GM18505 (cell line): ENCODE measurements around the gene ARID3C.

Source experiments
- ATAC-seq: cut with Tn5 transposase; IDR thresholded peaks from one replicate; pipeline ENCODE4 v1.9.1; 2021; ENCODE audit not compliant: unreplicated experiment
- POLR2A ChIP-seq: IDR thresholded peaks from 4 replicates; pipeline ENCODE4 v1.6.1; 2011; ENCODE audit warnings: borderline replicate concordance; ENCODE audit not compliant: insufficient read depth, insufficient read length; ENCODE audit errors: extremely low read depth

Gene ARID3C, protein sequence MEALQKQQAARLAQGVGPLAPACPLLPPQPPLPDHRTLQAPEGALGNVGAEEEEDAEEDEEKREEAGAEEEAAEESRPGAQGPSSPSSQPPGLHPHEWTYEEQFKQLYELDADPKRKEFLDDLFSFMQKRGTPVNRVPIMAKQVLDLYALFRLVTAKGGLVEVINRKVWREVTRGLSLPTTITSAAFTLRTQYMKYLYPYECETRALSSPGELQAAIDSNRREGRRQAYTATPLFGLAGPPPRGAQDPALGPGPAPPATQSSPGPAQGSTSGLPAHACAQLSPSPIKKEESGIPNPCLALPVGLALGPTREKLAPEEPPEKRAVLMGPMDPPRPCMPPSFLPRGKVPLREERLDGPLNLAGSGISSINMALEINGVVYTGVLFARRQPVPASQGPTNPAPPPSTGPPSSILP

GRCh38 chr9:34628656-34629490 lies at the start of gene ARID3C:
Gene ARID3C (minus strand): TSS chr9:34629066. CDS start chr9:34628014, 1,052 bp downstream.
- ATAC-seq, result no peak
- TF ChIP-seq POLR2A, result no peak

DNA sequence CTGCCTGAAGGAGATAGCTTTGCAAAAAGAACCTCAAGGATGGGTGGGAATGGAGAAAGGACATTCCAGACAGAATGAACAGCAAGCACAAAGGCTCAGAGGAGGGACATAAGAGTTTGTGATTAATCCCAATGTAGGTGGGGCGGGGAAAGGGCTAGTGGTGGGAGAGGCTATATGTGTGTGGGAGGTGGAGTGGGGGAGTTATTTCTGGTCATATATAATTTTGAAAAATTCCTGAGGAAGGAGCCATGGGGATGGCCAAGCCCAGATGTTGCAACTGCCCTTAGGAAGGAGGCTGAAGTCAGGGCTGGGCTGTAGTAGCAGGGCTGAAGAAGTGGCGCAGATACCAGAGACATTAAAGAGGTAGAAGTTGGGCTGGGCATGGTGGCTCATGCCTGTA lies 47.0 kb upstream of the ARID3C start:
- no peak for ATAC-seq
- TF ChIP-seq POLR2A, result no peak

DNA sequence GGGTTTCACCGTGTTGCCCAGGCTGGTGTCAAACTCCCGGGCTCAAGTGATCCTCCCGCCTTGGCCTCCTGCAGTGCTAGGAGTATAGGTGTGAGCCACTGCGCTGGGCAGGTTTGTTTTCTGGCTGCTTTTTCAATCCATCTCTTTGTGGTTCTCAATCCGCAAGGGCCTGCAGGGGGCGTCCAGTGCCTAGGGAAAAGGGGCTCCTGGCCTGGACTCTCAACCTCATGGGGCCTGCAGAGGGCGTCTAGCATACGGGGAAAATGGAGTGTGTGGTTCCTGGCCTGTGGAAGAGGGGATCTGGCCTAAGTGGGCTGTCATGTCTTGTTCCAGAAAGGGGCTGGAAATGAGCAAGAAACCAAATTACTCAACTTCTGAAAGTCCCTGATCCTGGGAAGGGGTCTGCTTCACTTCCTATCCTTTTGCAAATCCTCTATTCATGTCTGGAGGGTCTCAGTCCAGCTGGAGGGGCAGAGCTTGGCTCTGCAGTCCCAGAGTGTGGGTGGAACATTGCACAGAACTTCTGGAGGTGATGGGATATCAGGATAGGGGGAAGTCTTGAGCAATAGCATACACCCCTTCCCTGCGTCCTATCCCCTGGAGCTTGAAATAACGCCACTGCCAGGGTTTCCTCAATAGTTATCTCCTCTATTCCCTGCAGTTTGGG lies 46.3 kb upstream of the ARID3C start:
- no peak for TF ChIP-seq POLR2A
- ATAC-seq, result no peak

DNA sequence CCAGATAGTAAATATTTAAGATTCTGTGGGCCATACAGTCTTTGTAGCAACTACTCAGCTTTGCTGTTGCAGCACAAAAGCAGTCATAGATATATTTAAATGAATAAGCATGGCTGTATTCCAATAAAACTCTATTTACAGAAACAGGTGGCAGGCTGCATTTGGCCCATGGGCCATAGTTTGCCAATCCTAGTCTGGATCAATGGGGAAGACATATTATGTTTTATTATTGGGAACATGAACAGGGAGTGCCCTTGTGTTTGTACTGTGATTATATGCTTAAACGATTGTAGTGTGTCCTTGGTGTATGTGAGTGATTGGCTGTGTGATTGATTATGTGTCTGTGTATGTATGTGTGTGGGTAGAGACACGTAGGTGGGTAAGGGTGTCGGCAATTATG lies 45.6 kb upstream of the ARID3C start:
- TF ChIP-seq POLR2A, result no peak
- no peak for ATAC-seq

DNA sequence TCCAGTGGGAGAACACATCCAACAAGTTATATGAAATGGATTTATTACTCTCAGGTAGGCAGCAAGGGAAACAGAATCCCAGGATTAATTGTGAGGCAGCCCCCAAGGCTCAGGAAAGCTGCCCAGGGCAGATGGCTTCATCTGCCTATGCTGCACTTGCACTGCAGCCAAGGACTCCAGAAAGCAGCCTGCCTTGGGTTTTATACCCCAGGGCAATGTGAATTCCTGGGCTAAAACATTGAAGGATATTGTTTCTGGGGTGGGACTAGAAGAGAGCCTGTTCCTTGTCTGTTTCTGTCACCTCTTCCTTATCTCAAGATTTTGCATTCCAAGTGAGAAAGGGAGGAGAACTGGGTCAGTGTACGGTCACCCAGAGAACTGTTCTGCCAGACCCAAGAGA lies 42.4 kb upstream of the ARID3C start:
- TF ChIP-seq POLR2A, result no peak
- ATAC-seq, result no peak

- ATAC-seq, result no peak
- no peak for TF ChIP-seq POLR2A
Observed at GRCh38 chr9:34669809-34670562, 41.1 kb upstream of the ARID3C start.

- TF ChIP-seq POLR2A, result peak; percentile 45
- peak; percentile 60 for ATAC-seq
Observed at GRCh38 chr9:34665381-34666250, 36.8 kb upstream of the ARID3C start.

- no peak for ATAC-seq
- TF ChIP-seq POLR2A, result peak; percentile 10
Observed at GRCh38 chr9:34665067-34665380, 36.2 kb upstream of the ARID3C start.

- ATAC-seq, result peak; percentile 52
- TF ChIP-seq POLR2A, result no peak
Observed at GRCh38 chr9:34664281-34665066, 35.6 kb upstream of the ARID3C start.

GRCh38 chr9:34663303-34663605 lies 34.4 kb upstream of the ARID3C start:
- no peak for TF ChIP-seq POLR2A
- ATAC-seq, result no peak

DNA sequence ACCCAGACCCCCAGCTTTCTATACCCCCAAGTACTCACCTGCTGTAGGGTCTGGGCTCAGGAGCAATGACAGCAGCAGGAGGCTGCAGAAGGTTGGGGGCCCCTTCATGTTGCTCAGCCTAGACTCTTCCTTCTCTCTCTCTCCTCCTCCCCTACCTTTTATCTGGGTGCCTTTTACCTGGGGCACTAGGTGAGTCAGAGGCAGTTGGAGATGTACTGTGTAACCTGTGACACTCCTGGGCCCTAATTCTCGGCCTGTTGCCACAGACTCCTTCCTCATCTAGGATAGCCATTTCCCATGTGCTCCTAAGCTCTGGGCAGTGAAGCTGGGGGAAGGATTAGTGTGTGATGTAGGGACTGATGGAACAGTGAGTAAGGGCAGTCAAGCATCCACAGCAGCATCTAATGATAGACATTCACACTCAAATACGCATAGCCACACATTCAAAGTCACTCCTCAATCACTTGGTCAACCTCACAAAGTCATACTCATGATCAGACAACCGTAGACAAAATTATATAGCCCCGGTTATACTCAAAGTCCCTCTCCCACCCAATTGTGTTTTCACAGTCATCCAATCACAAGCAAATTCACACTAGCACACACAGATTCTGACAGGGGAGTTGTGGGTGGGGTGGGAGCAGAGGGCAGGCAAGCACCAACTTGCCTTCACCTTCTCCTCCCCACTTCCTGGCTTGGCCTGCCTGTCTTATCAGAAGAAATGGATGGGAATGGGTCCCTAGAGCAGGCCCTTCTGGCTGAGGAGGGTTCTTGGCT lies 33.8 kb upstream of the ARID3C start, which contains the start of gene CCL27:
TSS of gene CCL27 (minus strand) at position 132 of the 777 bp plus-strand sequence. CDS start at position 108, 24 bp downstream.
- no peak for ATAC-seq
- TF ChIP-seq POLR2A, result no peak

DNA sequence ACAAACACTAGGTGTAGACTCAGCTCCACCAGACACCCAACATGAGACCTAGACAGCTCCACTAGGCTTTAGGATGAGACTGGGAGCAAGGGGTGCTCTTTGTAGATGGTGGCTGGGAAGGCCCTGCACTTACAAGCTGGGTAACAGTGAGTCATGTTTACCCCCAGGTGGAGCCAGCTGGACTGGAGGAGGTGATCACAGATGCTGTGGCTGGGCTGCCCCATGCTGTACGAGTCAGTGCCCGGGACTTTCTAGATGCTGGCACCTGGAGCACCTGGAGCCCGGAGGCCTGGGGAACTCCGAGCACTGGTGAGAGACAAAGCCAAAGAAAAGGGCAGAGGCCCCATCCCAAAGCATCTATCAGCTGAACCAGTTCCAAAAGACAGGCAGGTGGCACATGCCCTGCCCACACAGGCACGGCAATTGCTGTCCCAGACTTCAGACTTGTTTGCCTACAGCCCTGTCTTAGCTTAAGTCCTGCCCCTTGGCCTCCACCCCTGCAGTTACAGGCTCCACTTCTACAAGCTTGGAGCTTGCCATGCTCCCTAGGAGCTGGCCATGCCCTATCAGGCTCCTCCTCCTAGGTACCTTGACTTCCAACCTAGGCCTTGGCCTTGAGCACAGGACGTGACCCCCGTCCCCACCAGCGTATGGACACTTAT lies 30.9 kb upstream of the ARID3C start:
- no peak for ATAC-seq
- no peak for TF ChIP-seq POLR2A
